GM18520 (cell line): ENCODE measurements around the gene MYO1F.
"Not testable (repeated sequence)": the region's sequence is repeated elsewhere in the genome, so short reads cannot be mapped to it uniquely, and the experiment has no call there.

Experiments
- ATAC-seq: cut with Tn5 transposase; IDR thresholded peaks from one replicate; pipeline ENCODE4 v1.9.1; 2021; ENCODE audit not compliant: unreplicated experiment

Gene MYO1F

GRCh38 chr19:8577247-8577646 is at the start of gene MYO1F:
Gene MYO1F (minus strand): TSS chr19:8577442. CDS start chr19:8577309, 133 bp downstream.
- ATAC-seq, result no peak

GRCh38 chr19:8626842-8627241 is 49.6 kb upstream of the MYO1F start:
- ATAC-seq, result no peak

GRCh38 chr19:8622886-8623285 is 45.6 kb upstream of the MYO1F start:
- ATAC-seq, result not testable (repeated sequence)

- no peak for ATAC-seq
Measured at GRCh38 chr19:8618751-8619150, 41.5 kb upstream of the MYO1F start.

- ATAC-seq, result no peak
Measured at GRCh38 chr19:8617984-8618383, 40.7 kb upstream of the MYO1F start.

GRCh38 chr19:8617325-8617724 is 40.1 kb upstream of the MYO1F start:
- ATAC-seq, result not testable (repeated sequence)

GRCh38 chr19:8616861-8617260 is 39.6 kb upstream of the MYO1F start:
- no peak for ATAC-seq

GRCh38 chr19:8615813-8616596 is 38.8 kb upstream of the MYO1F start:
- ATAC-seq, result no peak

- ATAC-seq, result no peak
Measured at GRCh38 chr19:8615024-8615423, 37.8 kb upstream of the MYO1F start.

- no peak for ATAC-seq
Measured at GRCh38 chr19:8614455-8614854, 37.2 kb upstream of the MYO1F start.

GRCh38 chr19:8612807-8613171 is 35.5 kb upstream of the MYO1F start:
- ATAC-seq, result no peak

GRCh38 chr19:8611877-8612806 is 34.9 kb upstream of the MYO1F start:
- ATAC-seq, result no peak

- no peak for ATAC-seq
Measured at GRCh38 chr19:8611391-8611876, 34.2 kb upstream of the MYO1F start.

GRCh38 chr19:8610936-8611300 is 33.7 kb upstream of the MYO1F start:
- no peak for ATAC-seq

GRCh38 chr19:8610041-8610935 is 33.0 kb upstream of the MYO1F start, which contains the start of gene ADAMTS10:
Gene ADAMTS10 (minus strand): TSS chr19:8610715. CDS start chr19:8605710, 5,005 bp downstream.
- no peak for ATAC-seq

- no peak for ATAC-seq
Measured at GRCh38 chr19:8609279-8610040, 32.2 kb upstream of the MYO1F start.

- ATAC-seq, result no peak
Measured at GRCh38 chr19:8608941-8609278, 31.7 kb upstream of the MYO1F start.

- ATAC-seq, result no peak
Measured at GRCh38 chr19:8607386-8607785, 30.1 kb upstream of the MYO1F start.

- no peak for ATAC-seq
Measured at GRCh38 chr19:8605514-8605913, 28.3 kb upstream of the MYO1F start.

- ATAC-seq, result no peak
Measured at GRCh38 chr19:8601796-8602195, 24.6 kb upstream of the MYO1F start.
